ENCODE data around the gene SETBP1. TPM values are rescaled to one million over a fixed set of nuclear protein-coding genes. Genes with fewer than 3 reads are reported as not detected.

The SETBP1 gene
- total RNA-seq, 4 donors from 2014 or later: 16.2 to 33.6 (median 24.4) TPM

GRCh38 chr18:44807766-44808165 lies 127.1 kb downstream of the SETBP1 start:
- in situ Hi-C loops (cut with MboI; ENCODE audit: low pct_ligation_motif_present in 1 of 4, low pct_unique_long_range_greater_than_20kb in 1 of 4, low sequenced_read_pairs in 3 of 4): loop anchor here in 1 of 4 donors (25.0 kb wide), 1 partner anchor 120 kb away; the partner anchor contains the start of gene SETBP1
- intact Hi-C loops (cut with DNase I; ENCODE audit: low total_unique reads): loop anchor here (10.0 kb wide), 1 partner anchor 123 kb away; the partner anchor contains the start of gene SETBP1
- WGBS, 2 donors (ENCODE audit: low coverage in 1 of 2): 20 to 33% methylated on average over 1 to 2 of the region's 2 CpGs
- no peaks in the 10 kb centered on the region for H3K27me3 ChIP-seq
- no peaks in the 10 kb centered on the region for H3K9me3 ChIP-seq
- TF ChIP-seq POLR2AphosphoS5 (IDR thresholded peaks at IDR 0.05) (no peak), EP300 (IDR thresholded peaks at IDR 0.05; ENCODE audit: low read depth) (no peak), CTCF (IDR thresholded peaks at IDR 0.05) (no peak), POLR2A (IDR thresholded peaks at IDR 0.05) (no peak)
- no peak for DNase-seq
- H3K27ac ChIP-seq: peak overlapping the region; percentile 12 to 90 (median 27)
- no peaks in the 10 kb centered on the region for H3K36me3 ChIP-seq
- no peak overlapping the region for H3K4me3 ChIP-seq
- peaks cover 34 to 57% (median 51%) of the 10 kb centered on the region in 4 donors for H3K4me1 ChIP-seq

GRCh38 chr18:44811572-44812125 lies 131.0 kb downstream of the SETBP1 start:
- Histone ChIP-seq H3K4me3 (no peak overlapping the region), H3K27ac (no peak overlapping the region), H3K9me3 (no peaks in the 10 kb centered on the region), H3K36me3 (no peaks in the 10 kb centered on the region), H3K4me1 (peaks cover 9 to 20% (median 16%) of the 10 kb centered on the region in 4 donors), H3K27me3 (no peaks in the 10 kb centered on the region)
- intact Hi-C loops (cut with DNase I; ENCODE audit: low total_unique reads): no loop called here
- in situ Hi-C loops (cut with MboI; ENCODE audit: low pct_ligation_motif_present in 1 of 4, low pct_unique_long_range_greater_than_20kb in 1 of 4, low sequenced_read_pairs in 3 of 4): loop anchor here in 1 of 4 donors (25.0 kb wide), 1 partner anchor 124 kb away; the partner anchor contains the start of gene SETBP1
- TF ChIP-seq POLR2A (IDR thresholded peaks at IDR 0.05) (no peak), EP300 (IDR thresholded peaks at IDR 0.05; ENCODE audit: low read depth) (no peak), POLR2AphosphoS5 (IDR thresholded peaks at IDR 0.05) (no peak), CTCF (IDR thresholded peaks at IDR 0.05) (no peak)
- DNase-seq: no peak

GRCh38 chr18:44812426-44812825 lies 131.7 kb downstream of the SETBP1 start:
- peaks cover under 1 to 12% (median 10%) of the 10 kb centered on the region in 4 donors for H3K4me1 ChIP-seq
- H3K9me3 ChIP-seq: no peaks in the 10 kb centered on the region
- WGBS, 2 donors (ENCODE audit: low coverage in 1 of 2): 93 to 98% methylated on average over 1 of the region's 1 CpG
- no peaks in the 10 kb centered on the region for H3K36me3 ChIP-seq
- H3K27me3 ChIP-seq: no peaks in the 10 kb centered on the region
- intact Hi-C loops (cut with DNase I; ENCODE audit: low total_unique reads) (no loop called here), in situ Hi-C loops (cut with MboI; ENCODE audit: low pct_ligation_motif_present in 1 of 4, low pct_unique_long_range_greater_than_20kb in 1 of 4, low sequenced_read_pairs in 3 of 4) (loop anchor here in 1 of 4 donors (25.0 kb wide), 1 partner anchor 125 kb away; the partner anchor contains the start of gene SETBP1)
- H3K4me3 ChIP-seq: no peak overlapping the region
- H3K27ac ChIP-seq: no peak overlapping the region
- no peak for TF ChIP-seq EP300 (IDR thresholded peaks at IDR 0.05; ENCODE audit: low read depth)
- TF ChIP-seq POLR2A (IDR thresholded peaks at IDR 0.05): no peak
- TF ChIP-seq POLR2AphosphoS5 (IDR thresholded peaks at IDR 0.05): no peak
- no peak for TF ChIP-seq CTCF (IDR thresholded peaks at IDR 0.05)
- no peak for DNase-seq

- Histone ChIP-seq H3K4me1 (peaks cover 0 to 9% (median 2%) of the 10 kb centered on the region in 4 donors), H3K4me3 (no peak overlapping the region), H3K27me3 (no peaks in the 10 kb centered on the region), H3K9me3 (no peaks in the 10 kb centered on the region), H3K36me3 (no peaks in the 10 kb centered on the region), H3K27ac (no peak overlapping the region)
- intact Hi-C loops (cut with DNase I; ENCODE audit: low total_unique reads) (no loop called here), in situ Hi-C loops (cut with MboI; ENCODE audit: low pct_ligation_motif_present in 1 of 4, low pct_unique_long_range_greater_than_20kb in 1 of 4, low sequenced_read_pairs in 3 of 4) (loop anchor here in 1 of 4 donors (25.0 kb wide), 1 partner anchor 126 kb away; the partner anchor contains the start of gene SETBP1)
- DNase-seq: no peak
- no peak for TF ChIP-seq EP300 (IDR thresholded peaks at IDR 0.05; ENCODE audit: low read depth)
- no peak for TF ChIP-seq POLR2A (IDR thresholded peaks at IDR 0.05)
- TF ChIP-seq POLR2AphosphoS5 (IDR thresholded peaks at IDR 0.05): no peak
- TF ChIP-seq CTCF (IDR thresholded peaks at IDR 0.05): no peak
- WGBS, 2 donors (ENCODE audit: low coverage in 1 of 2): 90 to 100% methylated on average over 1 to 4 of the region's 4 CpGs
Measured at GRCh38 chr18:44813586-44813985, 132.9 kb downstream of the SETBP1 start.
